Ovary (tissue), 3 donors: ENCODE data around the gene SVOPL.

Source experiments
- POLR2A ChIP-seq: fragments of 450-650 bp; IDR thresholded peaks from one replicate; pipeline ENCODE4 v1.6.1; 2017; ENCODE audit warnings: antibody characterized with exemption, mild to moderate bottlenecking, moderate library complexity
- TF ChIP-seq, protein P1 (sequence below), 3 donors: fragments of 450-650 bp in 2 of 3; fragments of 200-600 bp in 1 of 3; IDR thresholded peaks; one replicate each; pipeline versions ENCODE4 v1.5.1 to v1.8.0; 2016 to 2022; ENCODE audit warnings: antibody characterized with exemption in 3 of 3, mild to moderate bottlenecking in 1 of 3
- donor health status: DM: no; HTN: no; CAD: no.

DNA sequence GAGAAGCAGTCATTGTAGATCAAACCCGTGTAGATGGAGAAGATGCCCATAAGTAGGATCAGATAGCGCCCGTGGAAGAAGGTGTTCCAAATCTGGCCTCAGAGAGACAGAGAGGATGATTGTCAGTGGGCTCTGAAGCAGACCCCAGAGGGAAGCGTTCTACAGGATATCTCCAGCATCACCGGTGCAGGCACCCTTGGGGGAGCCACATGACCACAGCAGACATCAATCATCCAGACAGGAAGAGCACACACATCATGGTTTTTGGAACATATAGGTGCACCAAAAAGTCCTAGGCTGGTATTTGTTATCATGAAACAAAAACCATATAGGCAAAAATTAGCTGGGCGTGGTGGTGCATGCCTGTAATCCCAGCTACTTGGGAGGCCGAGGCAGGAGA lies 44.0 kb upstream of the SVOPL start:
- TF ChIP-seq, protein P1, sequence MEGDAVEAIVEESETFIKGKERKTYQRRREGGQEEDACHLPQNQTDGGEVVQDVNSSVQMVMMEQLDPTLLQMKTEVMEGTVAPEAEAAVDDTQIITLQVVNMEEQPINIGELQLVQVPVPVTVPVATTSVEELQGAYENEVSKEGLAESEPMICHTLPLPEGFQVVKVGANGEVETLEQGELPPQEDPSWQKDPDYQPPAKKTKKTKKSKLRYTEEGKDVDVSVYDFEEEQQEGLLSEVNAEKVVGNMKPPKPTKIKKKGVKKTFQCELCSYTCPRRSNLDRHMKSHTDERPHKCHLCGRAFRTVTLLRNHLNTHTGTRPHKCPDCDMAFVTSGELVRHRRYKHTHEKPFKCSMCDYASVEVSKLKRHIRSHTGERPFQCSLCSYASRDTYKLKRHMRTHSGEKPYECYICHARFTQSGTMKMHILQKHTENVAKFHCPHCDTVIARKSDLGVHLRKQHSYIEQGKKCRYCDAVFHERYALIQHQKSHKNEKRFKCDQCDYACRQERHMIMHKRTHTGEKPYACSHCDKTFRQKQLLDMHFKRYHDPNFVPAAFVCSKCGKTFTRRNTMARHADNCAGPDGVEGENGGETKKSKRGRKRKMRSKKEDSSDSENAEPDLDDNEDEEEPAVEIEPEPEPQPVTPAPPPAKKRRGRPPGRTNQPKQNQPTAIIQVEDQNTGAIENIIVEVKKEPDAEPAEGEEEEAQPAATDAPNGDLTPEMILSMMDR (IDR thresholded peaks at IDR 0.05) = no peak
- no peak for TF ChIP-seq POLR2A
